Transverse colon (tissue), 4 donors: Measurements from ENCODE around the gene LRRC58. TPM values are rescaled to one million over a fixed set of nuclear protein-coding genes. Genes with fewer than 3 reads are reported as not detected.
"Not testable (repeated sequence)": the region's sequence is repeated elsewhere in the genome, so short reads cannot be mapped to it uniquely, and the experiment has no call there.

ENCODE experiments used
- DNase-seq: peaks from one replicate; pipeline ENCODE4 v3.0.0-alpha.2; 2019
- H3K27ac ChIP-seq, 4 donors: fragments of 200-600 bp; sonication (generic); 2 replicates each; pipeline ENCODE4 v1.5.1; 2016 to 2018; ENCODE audit warnings: inconsistent platforms in 4 of 4
- H3K27me3 ChIP-seq: fragments of 200-600 bp; sonication (generic); 2 replicates; pipeline ENCODE4 v1.5.1; 2017; ENCODE audit warnings: inconsistent platforms
- H3K36me3 ChIP-seq, 4 donors: fragments of 200-600 bp; sonication (generic); 2 replicates each; pipeline ENCODE4 v1.5.1; 2017 to 2019; ENCODE audit warnings: inconsistent platforms in 4 of 4
- H3K4me1 ChIP-seq, 4 donors: fragments of 200-600 bp; sonication (generic); 2 replicates each; pipeline ENCODE4 v1.5.1; 2017 to 2020; ENCODE audit warnings: inconsistent platforms in 4 of 4
- H3K4me3 ChIP-seq, 4 donors: fragments of 200-600 bp; sonication (generic); 1 replicate in 1 of 4; 2 replicates in 3 of 4; pipeline versions ENCODE4 v1.5.1 to v1.6.1; 2017 to 2019; ENCODE audit warnings: inconsistent platforms in 4 of 4
- H3K9me3 ChIP-seq, 2 donors: fragments of 200-600 bp; sonication (generic); 2 replicates each; pipeline ENCODE4 v1.5.1; 2017 to 2019; ENCODE audit warnings: inconsistent platforms in 2 of 2
- CTCF ChIP-seq, 5 experiments: fragments of 200-600 bp in 3 of 5; fragments of 450-650 bp in 2 of 5; sonication (generic) in 3 of 5; IDR thresholded peaks; 1 replicate in 2 of 5; 2 replicates in 3 of 5; pipeline ENCODE4 v1.5.1; 2016 to 2017; ENCODE audit warnings: antibody characterized with exemption in 5 of 5, inconsistent platforms in 3 of 5, mild to moderate bottlenecking in 2 of 5, moderate library complexity in 1 of 5
- EP300 ChIP-seq: sonication (generic); formaldehyde crosslinking; IDR thresholded peaks from one replicate; pipeline ENCODE4 v1.6.1; 2017; ENCODE audit warnings: antibody characterized with exemption, low read depth
- POLR2A ChIP-seq: fragments of 450-650 bp; IDR thresholded peaks from one replicate; pipeline ENCODE4 v1.6.1; 2016; ENCODE audit warnings: antibody characterized with exemption, mild to moderate bottlenecking, moderate library complexity
- POLR2AphosphoS5 ChIP-seq, 3 donors: sonication (generic); formaldehyde crosslinking; IDR thresholded peaks; one replicate each; pipeline ENCODE4 v1.6.1; 2016; ENCODE audit warnings: antibody characterized with exemption in 3 of 3
- WGBS, 2 donors: methylation state at CpG; one replicate each; pipeline ENCODE4 v1.1.5; 2018; ENCODE audit warnings: low coverage in 1 of 2; 5-methylcytosine and 5-hydroxymethylcytosine counted together
- in situ Hi-C, 4 donors: fragments of 200-750 bp; cut with MboI; loops; one replicate each; pipeline versions ENCODE4 v1.15.0 to v1.15.1; 2017; ENCODE audit warnings: low sequenced_read_pairs in 3 of 4, low pct_ligation_motif_present in 1 of 4, low pct_unique_long_range_greater_than_20kb in 1 of 4
- intact Hi-C: fragments of 100-400 bp; cut with DNase I; formaldehyde crosslinking; loops from one replicate; pipeline ENCODE4 v1.15.1; 2023; ENCODE audit warnings: low total_unique reads
- total RNA-seq, 4 donors: library from RNA; depleted of rRNA; stranded (reverse); fragments of >200 nt; gene quantifications; one replicate each; pipeline ENCODE4 v1.1.0, GENCODE V29; 2016

Gene LRRC58
- total RNA-seq, 4 donors from 2014 or later, result 7.9 to 23.2 (median 15.2) TPM

- Histone ChIP-seq H3K36me3 (peaks cover 0 to 13% (median 0%) of the 10 kb centered on the region in 4 donors), H3K27ac (no peak overlapping the region), H3K27me3 (no peaks in the 10 kb centered on the region), H3K9me3 (no peaks in the 10 kb centered on the region), H3K4me1 (no peaks in the 10 kb centered on the region), H3K4me3 (no peak overlapping the region)
- 67 to 74% methylated on average over 4 of the region's 4 CpGs for WGBS, 2 donors
- in situ Hi-C loops, result no loop called here
- no peak for DNase-seq
- no peak for TF ChIP-seq POLR2A
- TF ChIP-seq CTCF (IDR thresholded peaks at IDR 0.05), result no peak
- no peak for TF ChIP-seq POLR2AphosphoS5 (IDR thresholded peaks at IDR 0.05)
- TF ChIP-seq EP300, result no peak
- intact Hi-C loops, result no loop called here
Observed at GRCh38 chr3:120393243-120393642, 44.1 kb upstream of the LRRC58 start.

- intact Hi-C loops, result no loop called here
- 55 to 74% methylated on average over 1 to 2 of the region's 2 CpGs for WGBS, 2 donors
- no peak for TF ChIP-seq POLR2A
- no peak for TF ChIP-seq CTCF (IDR thresholded peaks at IDR 0.05)
- no peak for TF ChIP-seq POLR2AphosphoS5 (IDR thresholded peaks at IDR 0.05)
- TF ChIP-seq EP300, result no peak
- Histone ChIP-seq H3K36me3 (no peaks in the 10 kb centered on the region), H3K27ac (no peak overlapping the region), H3K9me3 (no peaks in the 10 kb centered on the region), H3K27me3 (no peaks in the 10 kb centered on the region), H3K4me1 (no peaks in the 10 kb centered on the region), H3K4me3 (no peak overlapping the region)
- DNase-seq, result no peak
- in situ Hi-C loops, result no loop called here
Observed at GRCh38 chr3:120382941-120383447, 33.8 kb upstream of the LRRC58 start.

GRCh38 chr3:120381503-120381902, 32.3 kb upstream of the LRRC58 start:
- Histone ChIP-seq H3K9me3 (no peaks in the 10 kb centered on the region), H3K27ac (no peak overlapping the region), H3K4me1 (no peaks in the 10 kb centered on the region), H3K4me3 (no peak overlapping the region), H3K36me3 (no peaks in the 10 kb centered on the region), H3K27me3 (no peaks in the 10 kb centered on the region)
- no peak for TF ChIP-seq CTCF (IDR thresholded peaks at IDR 0.05)
- WGBS, 2 donors, result 88 to 90% methylated on average over 2 of the region's 2 CpGs
- intact Hi-C loops, result no loop called here
- DNase-seq, result no peak
- in situ Hi-C loops, result no loop called here

GRCh38 chr3:120377948-120378347, 28.8 kb upstream of the LRRC58 start:
- H3K27ac ChIP-seq, H3K9me3 ChIP-seq, intact Hi-C loops, H3K27me3 ChIP-seq, DNase-seq, in situ Hi-C loops, H3K36me3 ChIP-seq, H3K4me1 ChIP-seq, H3K4me3 ChIP-seq: not testable (repeated sequence)
- 58% methylated on average over 2 of the region's 12 CpGs; no CpG with 5 or more reads in 1 of the 2 donors for WGBS, 2 donors

- Histone ChIP-seq H3K27me3 (no peaks in the 10 kb centered on the region), H3K4me3 (no peak overlapping the region), H3K27ac (no peak overlapping the region), H3K36me3 (no peaks in the 10 kb centered on the region), H3K9me3 (no peaks in the 10 kb centered on the region), H3K4me1 (no peaks in the 10 kb centered on the region)
- DNase-seq, result no peak
- in situ Hi-C loops (loop anchor here in 1 of 4 donors (25.0 kb wide), 1 partner anchor 883 kb away; the partner anchor contains the start of gene TIMMDC1), intact Hi-C loops (no loop called here)
- TF ChIP-seq POLR2AphosphoS5 (IDR thresholded peaks at IDR 0.05) (no peak), POLR2A (no peak), CTCF (IDR thresholded peaks at IDR 0.05) (no peak), EP300 (no peak)
Observed at GRCh38 chr3:120370463-120370862, 21.3 kb upstream of the LRRC58 start.
